Prostate gland (tissue), 2 donors: ENCODE measurements around the gene SLC7A14.
"Not testable (repeated sequence)": the region's sequence is repeated elsewhere in the genome, so short reads cannot be mapped to it uniquely, and the experiment has no call there.

Experiments
- CTCF ChIP-seq, 4 experiments: fragments of 200-600 bp in 2 of 4; fragments of 450-650 bp in 2 of 4; sonication (generic) in 2 of 4; IDR thresholded peaks; 1 replicate in 3 of 4; 2 replicates in 1 of 4; pipeline ENCODE4 v1.5.1; 2016 to 2019; ENCODE audit warnings: antibody characterized with exemption in 4 of 4, mild to moderate bottlenecking in 2 of 4, moderate library complexity in 2 of 4
- POLR2A ChIP-seq: fragments of 450-650 bp; IDR thresholded peaks from one replicate; pipeline ENCODE4 v1.6.1; 2016; ENCODE audit warnings: antibody characterized with exemption, mild to moderate bottlenecking

GRCh38 chr3:170567598-170567997 is 18.3 kb downstream of the SLC7A14 start:
- not testable (repeated sequence) for TF ChIP-seq CTCF (IDR thresholded peaks at IDR 0.05); POLR2A
